NB4 (cell line): ENCODE data around the gene KPNA2.
"Not testable (repeated sequence)": the region's sequence is repeated elsewhere in the genome, so short reads cannot be mapped to it uniquely, and the experiment has no call there.

Source experiments
- DNase-seq: peaks from one replicate; pipeline ENCODE4 v3.0.0; 2010; ENCODE audit warnings: low read depth
- H3K4me3 ChIP-seq: one replicate; pipeline ENCODE4 v1.5.1; 2011; ENCODE audit warnings: mild to moderate bottlenecking, low read depth, low read length, moderate library complexity
- CTCF ChIP-seq: IDR thresholded peaks from one replicate; pipeline ENCODE4 v1.5.1; 2012; ENCODE audit warnings: low read depth, low read length
- MAX ChIP-seq: IDR thresholded peaks from 2 replicates; pipeline ENCODE4 v1.6.1; 2011; ENCODE audit warnings: low read depth, low read length
- MYC ChIP-seq: IDR thresholded peaks from 2 replicates; pipeline ENCODE4 v1.6.1; 2011; ENCODE audit warnings: low read depth, low read length
- POLR2A ChIP-seq: IDR thresholded peaks from 2 replicates; pipeline ENCODE4 v1.6.1; 2011; ENCODE audit warnings: mild to moderate bottlenecking; ENCODE audit not compliant: insufficient read length; ENCODE audit errors: extremely low read depth

The KPNA2 gene

GRCh38 chr17:68074279-68074678 is 38.7 kb downstream of the KPNA2 start:
- no peak for TF ChIP-seq CTCF
- TF ChIP-seq MAX, result no peak
- TF ChIP-seq POLR2A, result no peak
- TF ChIP-seq MYC, result no peak
- no peak for DNase-seq
- no peak overlapping the region for H3K4me3 ChIP-seq

GRCh38 chr17:68075953-68076607 is 40.5 kb downstream of the KPNA2 start:
- DNase-seq, H3K4me3 ChIP-seq: not testable (repeated sequence)

- H3K4me3 ChIP-seq, DNase-seq: not testable (repeated sequence)
Measured at GRCh38 chr17:68077498-68077897, 42.0 kb downstream of the KPNA2 start.

- TF ChIP-seq MYC (no peak), CTCF (no peak), MAX (no peak), POLR2A (no peak)
- H3K4me3 ChIP-seq, result no peak overlapping the region
- DNase-seq, result no peak
Measured at GRCh38 chr17:68080411-68081150, 45.0 kb downstream of the KPNA2 start.

- not testable (repeated sequence) for DNase-seq, H3K4me3 ChIP-seq
Measured at GRCh38 chr17:68081305-68082265, 46.0 kb downstream of the KPNA2 start.

GRCh38 chr17:68085771-68086381 is 50.3 kb downstream of the KPNA2 start:
- H3K4me3 ChIP-seq, result peak overlapping the region; percentile 38
- peak; percentile 86 for DNase-seq
- TF ChIP-seq MAX, result peak; percentile 58
- TF ChIP-seq MYC, result peak; percentile 64
- no peak for TF ChIP-seq POLR2A
- no peak for TF ChIP-seq CTCF

- peak; percentile 54 for DNase-seq
- H3K4me3 ChIP-seq, result peak overlapping the region; percentile 21
Measured at GRCh38 chr17:68086666-68087065, 51.1 kb downstream of the KPNA2 start.

GRCh38 chr17:68087131-68087623 is 51.6 kb downstream of the KPNA2 start:
- H3K4me3 ChIP-seq, result peak overlapping the region; percentile 21

More at GRCh38 chr17:68087131-68087623, 51.6 kb downstream of the KPNA2 start:
- DNase-seq, result peak; percentile 88
